Ovary (tissue), 3 donors: ENCODE measurements around the gene THBD.

Experiments used
- CTCF ChIP-seq, 3 donors: fragments of 450-650 bp in 2 of 3; fragments of 200-600 bp in 1 of 3; IDR thresholded peaks; one replicate each; pipeline versions ENCODE4 v1.5.1 to v1.8.0; 2016 to 2022; ENCODE audit warnings: antibody characterized with exemption in 3 of 3, mild to moderate bottlenecking in 1 of 3
- EP300 ChIP-seq: sonication (generic); formaldehyde crosslinking; IDR thresholded peaks from one replicate; pipeline ENCODE4 v1.6.1; 2017; ENCODE audit warnings: antibody characterized with exemption
- POLR2A ChIP-seq: fragments of 450-650 bp; IDR thresholded peaks from one replicate; pipeline ENCODE4 v1.6.1; 2017; ENCODE audit warnings: antibody characterized with exemption, mild to moderate bottlenecking, moderate library complexity
- donor health status: DM: no; HTN: no; CAD: no.

GRCh38 chr20:23043376-23043775 lies 6.1 kb downstream of the THBD start:
- TF ChIP-seq CTCF (IDR thresholded peaks at IDR 0.05) (no peak), POLR2A (no peak), EP300 (no peak)
